Activated CD8-positive, alpha-beta memory T cell treated with anti-CD3 and anti-CD28 coated beads, Interleukin-2, amount 50 U/mL, for 1 hour (primary cell): Measurements from ENCODE around the gene IL3.

Experiments used
- DNase-seq: peaks from one replicate; pipeline ENCODE4 v3.0.0-alpha.2; 2020; ENCODE audit errors: extremely low read depth

The IL3 gene

DNA sequence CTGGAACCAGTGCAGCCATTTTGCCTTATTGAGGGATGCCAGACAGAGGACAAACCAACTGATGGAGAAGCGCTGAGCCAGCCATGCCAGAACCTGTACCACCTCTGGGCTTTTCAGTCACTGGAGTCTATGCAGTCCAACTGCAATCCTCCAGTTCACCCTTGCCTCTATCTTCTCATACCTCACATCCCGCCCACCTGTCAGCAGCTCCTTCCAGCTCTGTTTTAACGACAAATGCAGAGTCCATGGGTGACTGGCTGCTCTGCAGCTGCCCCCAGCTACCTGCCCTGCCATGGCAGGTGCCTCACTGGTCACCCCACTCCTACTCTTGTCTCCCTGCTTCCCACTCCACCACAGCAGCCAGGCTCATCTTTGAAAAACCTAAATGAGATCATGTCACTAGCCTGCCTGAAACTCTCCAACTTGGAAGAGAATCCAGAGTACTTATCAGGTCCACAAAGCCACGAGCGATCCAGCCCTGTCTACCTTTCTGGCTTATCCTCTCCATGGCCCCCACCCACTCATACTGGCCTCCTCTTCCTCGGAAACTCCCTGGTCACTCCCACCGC lies 35.0 kb upstream of the IL3 start:
- no peak for DNase-seq

DNA sequence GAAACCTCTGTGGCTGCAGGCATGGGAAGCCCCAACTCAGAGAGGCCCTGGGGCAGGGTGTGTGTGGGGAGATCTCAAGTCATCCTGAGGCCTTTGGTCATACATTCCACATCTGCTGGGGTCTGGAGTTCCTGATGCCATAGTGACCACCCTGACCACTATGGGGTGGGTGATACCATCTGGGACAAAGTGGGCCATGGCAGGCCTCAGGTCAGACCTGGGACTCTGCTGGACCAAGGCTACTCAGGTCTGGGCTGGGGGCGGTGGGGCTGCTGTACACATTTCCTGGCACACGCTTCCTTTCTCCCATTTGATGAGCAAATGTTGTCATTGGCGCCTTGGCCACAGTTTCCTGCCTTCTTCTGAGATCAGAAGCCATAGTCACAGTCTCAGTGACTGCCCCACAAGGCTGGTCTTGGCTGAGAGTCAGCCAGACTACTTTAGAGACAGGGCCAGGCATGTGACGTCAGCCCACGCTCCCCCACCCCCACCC lies 33.9 kb upstream of the IL3 start:
- no peak for DNase-seq

DNA sequence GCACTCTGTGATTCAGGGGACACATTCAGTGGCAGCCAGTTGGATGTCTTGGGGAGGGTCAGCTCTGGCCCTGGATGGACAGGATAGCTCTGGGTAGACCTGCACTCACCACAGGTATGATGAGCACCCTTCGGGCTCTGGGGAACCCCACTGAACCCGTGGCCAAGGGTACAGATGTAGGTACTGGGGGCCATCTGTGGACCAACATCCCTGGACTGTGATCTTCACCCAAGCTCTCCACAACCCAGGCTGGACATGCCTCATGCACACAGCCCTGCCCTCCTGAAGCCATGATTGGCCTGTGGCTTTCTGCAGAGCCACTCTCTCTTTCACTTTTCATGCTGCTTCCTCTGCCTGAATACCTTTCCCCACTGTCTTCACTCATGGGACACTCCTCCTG lies 33.4 kb upstream of the IL3 start:
- no peak for DNase-seq

DNA sequence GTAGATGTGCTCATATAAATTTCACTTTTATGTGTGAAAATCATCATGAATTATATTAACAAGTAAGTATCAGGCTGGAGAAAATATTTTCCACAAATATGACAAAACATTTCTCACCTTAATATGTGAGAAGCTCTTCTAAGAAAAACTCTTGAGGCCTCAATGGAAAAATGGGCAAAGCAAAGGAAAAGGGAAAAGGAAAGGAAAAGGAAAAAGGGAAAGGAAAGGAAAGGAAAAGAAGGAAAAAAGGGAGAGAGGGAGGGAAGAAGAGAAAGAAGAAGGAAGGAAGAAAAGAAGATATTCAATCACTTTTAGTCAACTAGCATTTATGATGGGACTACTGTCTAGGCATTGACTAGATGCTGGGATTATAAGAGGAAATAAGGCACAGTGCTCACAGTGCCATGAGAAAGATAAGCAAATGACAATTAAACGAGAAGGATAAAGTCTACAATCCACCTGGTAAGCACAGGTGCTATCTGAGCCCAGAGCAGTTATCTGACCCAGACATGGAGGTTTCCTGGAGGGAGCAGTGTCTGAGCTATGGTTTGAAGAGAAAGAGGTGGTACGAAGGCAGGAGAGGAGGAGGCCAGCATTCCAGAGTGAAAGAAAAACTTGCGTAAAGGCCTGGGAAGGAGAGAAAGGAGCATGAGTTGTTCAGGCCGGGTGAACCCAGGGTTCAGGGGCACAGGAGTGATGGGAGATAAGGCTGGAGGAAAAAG lies 30.7 kb upstream of the IL3 start:
- DNase-seq: no peak

DNA sequence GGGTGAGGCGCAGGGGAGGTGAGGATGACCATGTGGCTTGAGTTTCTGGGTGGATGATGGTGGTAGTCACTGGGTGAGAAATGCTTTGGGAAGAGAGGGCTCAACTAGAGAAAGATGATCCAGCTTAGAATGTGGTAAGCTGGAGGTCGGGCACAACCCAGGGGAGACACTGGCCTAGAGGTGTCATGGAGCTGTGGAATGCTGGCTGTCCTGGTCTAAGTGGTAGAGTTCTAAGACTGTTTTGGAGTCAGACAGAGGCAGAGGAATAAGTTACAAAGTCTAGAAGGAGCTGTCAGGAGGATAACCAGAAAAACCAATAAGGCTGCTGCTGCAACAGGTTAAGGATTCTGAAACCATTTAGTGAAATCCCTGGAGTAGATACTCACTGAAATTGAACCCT lies 29.8 kb upstream of the IL3 start:
- no peak for DNase-seq

DNA sequence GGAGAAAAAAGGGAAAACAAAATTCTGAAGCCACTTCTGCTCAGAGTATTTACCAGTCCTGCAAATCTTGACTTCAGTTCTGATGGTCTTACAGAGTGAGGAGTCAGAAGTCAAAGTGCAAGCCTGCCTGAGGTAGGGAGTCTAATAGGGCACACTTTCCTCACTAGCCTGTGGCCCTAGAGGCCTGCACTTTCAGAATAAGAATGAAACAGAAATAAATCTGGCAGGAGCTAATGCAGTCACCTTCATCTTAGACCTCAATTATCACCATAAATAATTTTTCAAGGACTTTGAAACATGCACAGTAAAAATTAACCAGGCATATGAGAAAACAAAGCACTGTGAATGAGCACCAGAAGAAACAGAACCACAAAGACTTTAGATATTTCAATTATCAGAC lies 28.3 kb upstream of the IL3 start:
- DNase-seq: no peak

DNA sequence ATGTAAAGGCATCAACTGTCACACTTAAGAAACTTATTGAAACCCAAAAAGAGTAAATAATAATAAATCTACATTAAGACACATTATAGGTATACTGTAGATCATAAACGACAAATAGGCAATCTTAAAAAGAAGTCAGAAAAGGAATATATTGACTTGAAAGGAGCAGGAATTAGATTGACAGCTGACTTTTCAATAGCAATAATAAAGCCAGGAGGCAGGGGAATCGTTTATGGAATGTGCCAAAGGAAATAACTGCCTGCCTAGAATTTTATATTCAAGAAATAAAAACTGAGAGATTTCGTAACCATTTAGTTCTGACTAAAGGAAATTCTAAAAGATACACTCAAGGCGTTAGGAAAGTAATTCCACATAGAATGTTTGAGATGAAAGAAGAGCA lies 27.3 kb upstream of the IL3 start:
- no peak for DNase-seq

DNA sequence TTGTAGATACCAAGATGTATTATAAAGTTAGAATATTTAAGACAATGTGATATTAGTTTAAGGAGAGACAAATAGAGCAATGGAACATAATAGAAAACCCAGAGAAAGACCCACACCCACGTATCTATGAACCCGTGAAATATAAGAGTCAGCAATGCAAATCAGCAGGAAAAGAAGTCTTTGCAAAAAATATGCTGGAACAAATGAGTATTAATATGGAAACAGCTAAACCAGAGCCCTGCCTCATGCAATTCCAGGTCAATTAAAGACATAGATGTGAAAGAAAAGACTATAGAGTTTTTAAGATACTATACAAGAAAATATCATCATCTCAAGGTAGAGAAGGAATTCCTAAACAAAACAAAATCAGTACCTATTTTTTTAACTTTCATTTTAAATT lies 23.1 kb upstream of the IL3 start:
- no peak for DNase-seq

DNA sequence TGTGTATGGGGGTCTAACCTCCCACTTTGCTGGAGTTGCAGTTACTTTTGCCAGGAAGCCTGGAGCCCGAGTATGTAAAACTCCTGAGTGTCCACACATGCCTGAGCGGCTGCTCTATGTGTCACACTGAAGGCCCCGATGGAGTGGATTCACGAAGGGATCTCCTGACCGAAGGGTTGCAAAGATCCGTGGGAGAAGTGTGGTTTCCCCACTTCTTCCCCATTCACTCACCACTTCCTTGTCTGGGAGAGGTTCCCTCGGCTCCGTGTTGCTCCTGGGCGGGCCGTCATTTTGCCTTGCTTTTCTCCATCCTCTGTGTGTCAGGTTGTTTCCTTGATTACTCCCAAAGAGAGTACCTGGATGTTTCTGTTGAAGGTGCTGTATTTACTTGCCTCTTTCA lies 16.2 kb upstream of the IL3 start:
- no peak for DNase-seq

DNA sequence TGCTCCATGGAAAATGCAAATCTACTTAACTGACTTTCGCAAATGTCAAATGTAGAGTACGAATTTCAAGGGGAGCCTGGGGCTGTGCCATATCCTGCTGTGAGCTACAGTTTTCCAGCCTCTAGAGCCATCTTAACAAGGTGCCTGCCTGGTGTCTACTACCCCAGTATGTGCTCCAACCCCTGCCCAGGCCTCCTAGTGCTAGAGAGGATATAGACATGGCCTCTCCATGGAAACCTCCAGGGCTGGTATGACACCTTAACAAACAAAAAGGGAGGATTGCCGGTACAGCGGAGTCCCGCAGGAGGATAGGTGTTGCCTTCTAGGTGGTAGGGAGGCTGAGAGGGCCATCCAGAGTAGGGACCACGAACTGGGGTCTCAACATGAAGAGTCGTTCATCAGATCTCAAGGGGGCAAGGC lies 13.6 kb upstream of the IL3 start:
- no peak for DNase-seq

DNA sequence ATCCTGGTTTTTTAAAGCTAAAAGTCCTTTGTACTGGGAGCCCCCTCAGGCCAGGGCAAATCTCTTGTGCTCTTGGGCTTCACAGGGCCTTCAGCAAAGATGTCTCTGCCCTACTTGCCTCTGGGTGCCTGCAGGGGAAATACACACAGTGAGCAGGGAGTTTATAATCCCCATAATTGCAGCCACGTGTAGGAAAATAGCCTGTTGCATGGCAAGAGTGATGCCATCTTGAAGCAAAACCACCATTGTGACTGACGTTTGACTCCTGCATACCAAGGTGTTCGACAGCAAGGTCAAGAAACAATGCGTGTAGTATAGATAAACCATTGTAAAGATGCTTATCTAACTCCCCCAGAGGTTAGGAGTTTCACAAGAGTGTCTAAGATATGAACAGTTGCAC lies 11.4 kb upstream of the IL3 start:
- no peak for DNase-seq

DNA sequence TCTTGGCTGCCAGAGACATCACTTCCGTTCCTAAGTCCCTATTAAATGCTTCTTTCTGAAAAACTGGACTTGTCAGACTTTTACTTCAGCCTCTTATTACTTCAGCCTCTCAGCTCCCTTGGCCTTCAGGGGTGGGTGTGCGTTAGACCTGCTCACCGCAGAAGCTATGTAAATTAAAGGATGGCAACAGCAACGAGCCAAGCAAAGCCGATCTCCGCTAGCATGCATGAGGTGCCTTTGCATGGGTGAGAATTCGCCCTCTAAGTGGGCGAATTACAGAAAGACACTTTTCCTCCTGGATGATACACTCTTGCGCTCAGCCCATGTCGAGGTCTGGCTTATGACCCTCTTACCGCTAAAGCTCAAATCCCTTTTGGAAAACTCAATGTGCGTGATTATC lies 10.9 kb upstream of the IL3 start:
- DNase-seq: no peak

DNA sequence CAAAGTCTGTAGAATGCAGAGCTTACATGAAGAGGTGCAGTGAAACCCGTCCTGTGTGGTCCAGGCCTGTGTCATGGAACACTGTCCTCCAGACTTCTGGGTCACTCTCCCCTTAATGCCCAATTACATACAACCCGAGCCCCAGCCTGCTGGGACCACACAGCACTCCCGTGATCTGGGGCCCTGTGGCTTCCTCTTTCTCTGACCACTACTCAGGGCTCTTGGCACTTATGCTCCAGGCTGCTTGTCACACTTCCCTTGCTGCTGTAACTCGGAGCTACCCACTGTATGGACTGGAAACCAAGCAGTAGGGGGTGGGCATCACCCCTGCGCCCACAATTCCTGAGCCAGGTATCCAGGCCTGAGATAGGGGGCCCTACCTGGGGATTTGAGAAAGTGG lies 10.3 kb upstream of the IL3 start:
- no peak for DNase-seq

DNA sequence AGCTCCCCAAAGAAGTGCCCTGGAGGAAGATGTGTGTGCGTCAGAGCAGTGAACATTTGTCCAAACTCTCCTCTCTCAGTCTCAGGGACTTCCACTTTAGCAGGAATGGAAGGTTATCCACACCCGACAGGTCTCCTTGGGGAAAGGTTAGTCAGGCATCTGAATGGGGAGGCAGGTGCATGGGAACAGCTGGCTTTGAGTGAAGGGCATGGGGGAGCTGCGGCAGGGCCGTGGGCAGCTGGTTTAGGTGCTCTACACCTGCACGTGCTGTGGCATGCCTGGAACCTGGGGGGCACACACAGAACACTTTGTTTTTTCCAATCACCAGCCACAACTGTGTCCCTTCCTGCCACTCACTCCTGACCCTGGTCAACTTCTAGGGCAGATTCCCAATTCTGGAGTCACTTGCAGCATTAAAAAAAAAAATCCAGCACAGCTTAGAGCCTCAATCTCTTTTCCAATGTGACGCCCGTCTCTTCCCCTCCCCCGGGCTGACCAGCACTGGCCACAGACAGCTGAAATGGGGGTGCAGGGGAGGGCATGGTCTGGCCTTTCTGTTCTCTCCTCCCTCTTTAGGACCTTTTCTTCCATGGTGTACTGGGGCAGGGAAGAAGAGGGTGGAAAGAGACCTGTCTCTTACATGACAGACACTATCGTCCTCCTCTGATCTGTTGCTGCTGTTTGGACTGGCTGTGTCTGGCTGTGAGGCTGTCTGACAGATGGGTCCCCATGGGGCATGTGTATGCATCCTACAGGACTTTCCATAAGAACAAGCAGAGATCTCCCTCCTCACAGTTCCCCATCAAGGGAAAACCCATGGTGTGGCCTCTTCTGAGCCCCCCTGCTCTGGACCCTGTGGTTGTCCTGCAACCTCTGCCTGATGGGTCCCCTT lies 9.5 kb upstream of the IL3 start:
- DNase-seq: no peak

DNA sequence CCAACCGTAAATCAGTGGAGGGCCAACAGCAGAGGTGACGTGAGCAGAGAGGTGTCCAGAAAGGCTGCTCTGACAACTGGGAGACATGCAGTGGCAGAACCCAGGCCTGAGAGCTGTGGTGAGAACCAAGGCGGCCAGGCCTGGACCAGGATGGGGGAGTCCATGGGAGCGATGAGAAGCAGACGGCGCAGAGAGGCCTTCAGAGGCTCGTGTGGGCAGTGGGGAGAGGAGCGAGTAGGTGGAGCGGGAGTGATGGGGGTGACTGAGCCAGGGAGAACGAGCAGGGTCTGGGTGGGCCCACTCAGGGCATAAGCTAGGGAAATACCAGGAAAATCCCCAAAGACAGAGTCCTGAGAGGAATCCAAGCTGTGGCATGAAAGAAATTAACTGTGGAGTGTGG lies 7.9 kb upstream of the IL3 start:
- no peak for DNase-seq

DNA sequence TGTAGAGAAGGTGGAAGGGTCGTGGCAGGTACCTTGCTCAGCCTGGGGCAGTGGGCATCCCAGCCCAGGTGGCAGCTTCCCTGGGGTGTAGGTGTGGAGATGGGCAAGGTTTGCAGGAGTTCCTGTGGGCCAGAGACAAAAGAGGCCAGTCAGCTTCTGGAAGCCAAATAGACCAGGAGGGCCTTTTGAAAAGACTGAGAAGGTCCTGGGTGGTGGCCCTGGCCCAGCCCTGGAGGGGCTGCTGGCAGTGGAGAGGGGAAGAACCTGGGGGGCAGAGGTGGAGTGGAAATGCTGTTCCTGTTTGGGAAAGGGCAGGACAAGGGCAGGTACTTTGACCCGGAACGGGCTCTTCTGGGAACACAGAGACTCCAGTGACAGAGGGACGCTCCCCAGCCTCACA lies 7.0 kb upstream of the IL3 start:
- DNase-seq: no peak

DNA sequence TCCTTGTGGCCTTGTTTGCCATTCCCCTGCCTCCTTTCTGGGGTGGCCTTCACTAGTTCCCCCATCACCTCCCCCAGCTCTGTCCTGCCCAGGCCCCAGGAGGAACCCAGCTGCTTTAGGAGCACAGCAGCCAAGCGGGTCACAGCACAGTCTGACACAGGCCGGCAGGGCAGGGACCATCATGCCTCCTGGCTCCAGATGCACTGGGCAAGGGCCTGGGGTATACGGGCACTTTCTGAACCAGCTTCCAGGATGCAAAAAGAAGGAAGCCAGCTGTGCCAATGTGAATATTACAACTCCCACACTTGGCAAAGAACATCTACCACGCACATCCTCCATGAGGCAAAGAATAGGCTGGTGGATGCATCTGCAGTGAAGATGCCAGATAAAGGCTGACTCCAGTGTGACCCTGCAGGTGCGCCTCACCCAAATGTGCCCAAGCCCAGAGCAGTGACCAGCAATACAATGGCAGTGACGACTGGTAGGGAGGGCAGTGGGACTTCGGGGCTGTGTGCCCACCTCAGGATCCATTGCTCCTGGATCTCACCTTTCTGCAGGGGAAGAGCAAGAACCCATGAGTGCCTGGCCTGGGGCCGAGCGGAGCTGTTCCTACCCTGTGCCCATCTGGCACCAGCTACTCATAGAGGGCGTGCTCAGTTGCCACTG lies 6.3 kb upstream of the IL3 start:
- DNase-seq: no peak

DNA sequence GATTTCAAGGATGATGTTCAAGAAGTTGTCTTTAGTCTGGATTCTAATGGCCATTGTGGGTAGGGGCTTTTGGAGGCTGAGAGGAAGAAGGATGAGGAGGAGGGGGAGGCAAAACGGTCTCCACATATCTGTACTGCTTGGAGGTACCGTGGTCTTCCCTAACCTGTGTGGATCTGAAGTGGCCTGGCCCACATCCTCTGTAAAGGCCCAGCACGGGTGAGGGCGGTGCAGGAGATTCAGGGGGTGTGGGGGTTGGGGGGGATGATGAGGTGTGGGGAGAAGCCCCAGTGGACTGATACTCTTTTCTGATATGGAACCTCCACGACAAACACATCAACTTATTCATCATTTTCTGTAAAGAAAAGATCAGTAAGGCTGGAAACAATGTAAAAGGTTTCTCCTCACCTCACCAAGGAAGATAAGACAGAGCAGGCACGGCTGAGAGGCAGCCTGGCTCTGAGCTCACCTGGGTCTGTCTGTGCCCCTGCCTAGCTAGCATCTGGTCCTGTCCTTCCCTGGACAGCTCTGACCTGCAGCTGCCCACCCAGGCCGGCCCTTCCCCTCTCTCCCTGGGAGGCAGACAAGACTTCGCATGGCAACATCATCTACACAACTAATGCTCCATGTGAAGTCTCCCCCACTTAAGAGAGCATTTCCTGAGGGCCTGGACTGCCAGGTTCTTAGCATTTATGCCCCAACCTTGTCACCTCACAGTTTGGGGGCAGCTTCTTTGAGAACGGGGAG lies 5.6 kb upstream of the IL3 start:
- DNase-seq: no peak

DNA sequence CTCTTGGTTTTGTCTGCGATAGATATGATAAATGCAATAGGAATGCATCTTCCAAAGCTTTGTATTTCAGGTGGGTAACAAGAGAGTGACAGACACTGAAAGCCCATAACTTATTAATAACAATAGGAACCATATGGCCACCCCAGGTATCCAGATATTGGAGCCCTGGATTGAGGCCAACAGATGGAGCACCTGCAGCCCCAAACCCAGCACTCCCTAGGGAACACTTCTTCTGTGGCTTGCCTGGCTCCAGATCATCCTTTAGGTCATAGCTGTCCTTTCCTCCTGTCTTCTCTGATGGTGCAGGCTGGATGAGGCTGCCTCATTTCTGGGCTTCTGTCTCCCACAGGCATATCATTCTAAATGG lies 5.0 kb upstream of the IL3 start:
- no peak for DNase-seq

DNA sequence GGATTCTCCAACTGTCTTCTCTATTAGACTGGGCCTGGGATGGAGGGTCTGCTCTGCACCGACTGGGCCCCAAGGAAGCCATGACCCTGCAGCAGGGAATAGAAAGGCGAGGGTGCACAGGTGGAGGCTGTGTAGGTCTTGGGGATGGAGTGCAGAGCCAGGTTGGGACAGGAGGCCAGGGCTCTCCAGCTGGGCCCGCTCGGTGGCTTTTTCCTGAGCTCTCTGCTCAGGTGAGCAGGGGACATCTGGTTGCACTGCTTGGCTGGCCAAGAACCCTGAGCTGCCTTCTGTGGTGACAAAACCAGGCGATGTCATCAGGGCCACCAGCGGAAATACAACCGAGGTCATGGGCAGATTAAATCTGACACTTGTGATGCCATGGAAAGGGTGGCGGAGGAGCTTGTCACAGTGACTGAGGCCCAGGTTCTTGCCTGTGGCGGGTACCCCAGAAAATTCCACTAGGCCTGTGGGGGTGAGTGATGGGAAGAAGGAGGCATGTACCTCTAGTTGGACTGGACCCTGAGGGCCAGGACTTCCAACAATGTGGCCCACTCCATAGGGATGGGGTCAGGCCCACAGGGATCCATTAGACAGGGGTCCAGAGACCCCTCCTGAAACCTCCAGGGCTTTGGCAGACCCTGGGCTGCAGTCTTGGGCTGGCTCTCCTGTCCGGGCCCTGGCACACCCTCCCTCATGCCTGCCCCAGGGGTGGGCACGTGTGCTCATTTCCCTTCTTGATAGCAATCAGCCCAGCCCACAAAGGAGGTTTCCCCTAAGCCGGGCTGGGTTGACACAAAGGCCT lies 4.4 kb upstream of the IL3 start:
- DNase-seq: no peak
